NT2/D1 (cell line): ENCODE measurements around the gene GOLT1A.
A peak's percentile ranks its signal among the peaks of the same experiment; 100 is the strongest.

ENCODE experiments used
- DNase-seq: peaks from one replicate; pipeline ENCODE4 v3.0.0-alpha.2; 2011; ENCODE audit warnings: low read depth, low spot score
- H3K27me3 ChIP-seq: 2 replicates; pipeline ENCODE4 v1.6.0; 2011; ENCODE audit warnings: mild to moderate bottlenecking; ENCODE audit not compliant: insufficient read length, insufficient read depth
- H3K36me3 ChIP-seq: 2 replicates; pipeline ENCODE4 v1.6.1; 2011; ENCODE audit warnings: mild to moderate bottlenecking, low read length, mixed read lengths; ENCODE audit not compliant: insufficient read depth, insufficient read length
- H3K4me1 ChIP-seq: 2 replicates; pipeline ENCODE4 v1.5.1; 2011; ENCODE audit not compliant: insufficient read depth, insufficient read length
- H3K4me3 ChIP-seq: 2 replicates; pipeline ENCODE4 v1.5.1; 2011; ENCODE audit warnings: low read depth; ENCODE audit not compliant: insufficient read length
- H3K9ac ChIP-seq: 2 replicates; pipeline ENCODE4 v1.6.0; 2011; ENCODE audit warnings: low read depth; ENCODE audit not compliant: insufficient read length
- H3K9me3 ChIP-seq: 2 replicates; pipeline ENCODE4 v1.5.1; 2011; ENCODE audit warnings: mild to moderate bottlenecking, low read length; ENCODE audit not compliant: insufficient read depth
- SUZ12 ChIP-seq: IDR thresholded peaks from 2 replicates; pipeline ENCODE4 v1.6.1; 2011; ENCODE audit not compliant: insufficient read length, insufficient read depth; ENCODE audit errors: extremely low read depth
- YY1 ChIP-seq: IDR thresholded peaks from 2 replicates; pipeline ENCODE4 v1.6.1; 2011; ENCODE audit not compliant: insufficient read length, insufficient read depth
- ZNF274 ChIP-seq: IDR thresholded peaks from 2 replicates; pipeline ENCODE4 v1.6.1; 2011; ENCODE audit warnings: mild to moderate bottlenecking, low read depth, low read length

Gene GOLT1A

DNA sequence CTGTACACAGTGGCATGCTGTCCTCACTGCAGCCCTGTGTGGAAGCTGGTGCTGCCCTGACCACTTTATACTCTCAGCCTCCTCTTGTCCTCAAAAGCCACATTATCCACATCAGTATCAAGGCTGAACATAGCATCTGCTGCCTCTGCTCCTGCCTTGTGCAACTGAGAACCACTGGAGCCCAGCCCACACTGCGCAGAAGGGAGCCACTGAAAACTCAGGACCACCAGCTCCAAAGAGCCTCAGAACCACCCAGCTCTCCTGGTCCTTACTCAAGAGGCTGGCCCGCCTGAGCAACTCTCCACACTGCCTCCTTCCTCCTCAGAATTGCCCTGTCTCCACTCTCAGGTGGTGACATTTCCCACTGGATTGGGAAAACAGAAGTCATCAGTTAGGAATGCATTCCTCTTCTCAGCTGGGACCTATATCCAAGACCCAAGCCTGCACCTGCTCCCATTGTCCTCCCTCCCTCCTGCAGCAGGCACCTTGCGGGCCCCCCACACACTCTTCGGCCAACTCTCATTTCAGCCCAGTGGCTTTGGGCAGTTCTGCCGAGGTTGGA is 10.5 kb downstream of the GOLT1A start:
- DNase-seq = no peak
- TF ChIP-seq YY1 (no peak), ZNF274 (no peak), SUZ12 (no peak)
- H3K4me3 ChIP-seq = no peak overlapping the region
- no peaks in the 10 kb centered on the region for H3K9me3 ChIP-seq
- no peak overlapping the region for H3K9ac ChIP-seq
- no peaks in the 10 kb centered on the region for H3K36me3 ChIP-seq
- peaks cover 9% of the 10 kb centered on the region for H3K4me1 ChIP-seq
- peaks cover 6% of the 10 kb centered on the region for H3K27me3 ChIP-seq

DNA sequence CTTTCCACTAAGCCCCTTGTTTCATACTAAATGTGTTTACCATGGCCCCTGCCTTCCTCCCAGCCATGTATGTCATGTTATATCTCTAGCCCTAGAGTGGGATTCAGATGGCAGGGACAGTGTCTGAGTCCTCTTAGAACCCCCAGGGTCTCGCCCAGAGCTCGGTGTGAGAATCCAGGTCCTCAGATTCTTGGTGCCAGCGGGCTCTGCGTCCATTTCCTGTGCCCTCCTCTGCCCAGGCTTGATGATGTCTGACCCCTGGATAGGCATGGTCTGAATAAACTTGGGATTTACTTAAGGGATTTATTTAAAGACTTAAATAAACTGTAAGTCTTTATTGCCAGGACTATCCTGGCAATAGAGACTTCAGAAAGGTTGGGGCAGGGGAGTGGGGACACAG is 11.3 kb downstream of the GOLT1A start:
- no peaks in the 10 kb centered on the region for H3K9me3 ChIP-seq

GRCh38 chr1:204201348-204202040 is 12.3 kb downstream of the GOLT1A start:
- no peaks in the 10 kb centered on the region for H3K9me3 ChIP-seq
- TF ChIP-seq ZNF274 (no peak), YY1 (no peak), SUZ12 (no peak)
- no peak for DNase-seq

More for the DNA sequence above, 11.3 kb downstream of the GOLT1A start:
- peaks cover 10% of the 10 kb centered on the region for H3K4me1 ChIP-seq
- H3K9ac ChIP-seq = no peak overlapping the region
- H3K36me3 ChIP-seq = no peaks in the 10 kb centered on the region
- peaks cover 6% of the 10 kb centered on the region for H3K27me3 ChIP-seq
- DNase-seq = no peak
- TF ChIP-seq ZNF274 (no peak), YY1 (no peak), SUZ12 (no peak)
- no peak overlapping the region for H3K4me3 ChIP-seq

GRCh38 chr1:204199579-204199978 is 14.2 kb downstream of the GOLT1A start:
- peaks cover 29% of the 10 kb centered on the region for H3K4me1 ChIP-seq
- H3K27me3 ChIP-seq = no peaks in the 10 kb centered on the region
- no peak overlapping the region for H3K9ac ChIP-seq
- no peak for TF ChIP-seq YY1
- TF ChIP-seq ZNF274 = no peak
- no peak for TF ChIP-seq SUZ12
- DNase-seq = no peak
- H3K4me3 ChIP-seq = no peak overlapping the region
- H3K9me3 ChIP-seq = no peaks in the 10 kb centered on the region
- H3K36me3 ChIP-seq = no peaks in the 10 kb centered on the region

More at GRCh38 chr1:204201348-204202040, 12.3 kb downstream of the GOLT1A start:
- Histone ChIP-seq H3K4me1 (peaks cover 13% of the 10 kb centered on the region), H3K36me3 (no peaks in the 10 kb centered on the region), H3K9ac (no peak overlapping the region), H3K4me3 (no peak overlapping the region), H3K27me3 (peaks cover under 1% of the 10 kb centered on the region)

DNA sequence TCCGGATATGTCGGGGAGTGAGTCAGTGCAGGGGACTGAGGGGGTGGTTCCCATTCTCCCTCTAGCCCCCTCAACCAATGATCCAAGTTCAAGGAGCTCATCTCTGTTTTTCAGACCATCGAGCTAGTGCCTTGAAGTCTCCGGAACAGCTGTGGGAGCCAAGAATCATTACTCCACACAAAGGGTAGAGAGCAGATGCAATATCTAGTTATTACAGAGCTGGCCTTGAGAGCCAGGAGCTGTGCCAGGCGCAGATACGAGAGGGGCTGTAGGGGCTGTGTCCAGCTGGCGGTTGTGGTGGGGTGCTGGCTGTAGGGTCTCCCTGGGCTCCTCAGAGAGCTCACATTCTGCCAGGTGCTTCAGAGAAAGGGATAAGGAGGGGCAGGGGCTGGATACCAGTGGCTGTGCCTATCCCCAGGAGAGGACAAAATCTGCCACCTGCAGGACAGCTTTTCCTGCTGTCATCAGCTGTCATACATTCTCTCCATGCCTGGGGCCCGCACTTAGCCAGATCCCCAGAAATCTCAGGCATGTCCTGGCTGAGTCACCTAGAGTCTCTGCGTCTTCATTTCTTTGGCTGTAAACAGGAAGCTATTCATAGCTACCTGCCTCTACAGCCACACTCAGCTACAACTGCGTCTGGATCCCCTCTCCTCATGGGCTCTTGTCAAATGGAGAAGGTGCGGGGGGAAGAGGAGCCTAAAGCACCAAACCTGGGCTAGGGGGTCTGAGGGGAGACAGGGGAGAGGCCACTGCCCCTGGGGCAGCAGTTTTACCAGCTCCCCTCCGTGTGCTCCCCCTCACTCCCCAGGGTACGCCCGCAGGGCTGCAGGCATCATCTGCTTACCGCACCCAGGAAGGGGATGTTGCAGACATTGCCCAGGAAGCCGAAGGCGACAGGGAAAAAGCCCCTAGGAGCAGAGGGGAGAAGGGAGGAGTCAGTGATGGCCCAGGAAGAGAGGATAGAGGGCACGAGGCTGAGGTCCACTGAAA is 15.1 kb downstream of the GOLT1A start:
- TF ChIP-seq SUZ12 (no peak), YY1 (no peak), ZNF274 (no peak)
- H3K36me3 ChIP-seq = no peaks in the 10 kb centered on the region
- H3K4me3 ChIP-seq = no peak overlapping the region
- peak; percentile 68 for DNase-seq
- peaks cover 3% of the 10 kb centered on the region for H3K27me3 ChIP-seq
- H3K4me1 ChIP-seq = peaks cover 29% of the 10 kb centered on the region
- H3K9me3 ChIP-seq = no peaks in the 10 kb centered on the region
- H3K9ac ChIP-seq = no peak overlapping the region

DNA sequence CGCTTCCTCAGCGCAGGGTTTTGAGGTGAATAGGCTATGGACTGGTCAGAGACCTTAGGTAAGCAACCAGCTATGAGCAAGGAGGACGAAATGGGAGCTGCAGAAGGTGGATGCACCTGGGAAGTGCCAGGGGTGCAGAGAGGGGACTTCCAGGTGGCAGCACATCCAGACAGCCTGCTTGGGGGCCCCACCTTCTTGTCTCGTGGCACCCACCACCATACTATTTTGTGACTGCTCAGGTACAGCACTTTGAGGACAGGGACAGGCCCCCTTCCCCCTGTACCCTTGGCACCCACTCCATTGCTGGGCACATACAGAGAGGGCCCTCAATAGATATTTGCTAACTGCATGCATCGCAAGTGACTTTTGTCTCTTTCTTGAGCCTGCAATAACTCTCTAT is 16.7 kb downstream of the GOLT1A start:
- no peak overlapping the region for H3K4me3 ChIP-seq
- H3K9ac ChIP-seq = no peak overlapping the region
- DNase-seq = no peak
- H3K36me3 ChIP-seq = no peaks in the 10 kb centered on the region
- peaks cover 29% of the 10 kb centered on the region for H3K4me1 ChIP-seq
- TF ChIP-seq ZNF274 (no peak), SUZ12 (no peak), YY1 (no peak)
- no peaks in the 10 kb centered on the region for H3K9me3 ChIP-seq
- H3K27me3 ChIP-seq = peaks cover 17% of the 10 kb centered on the region
